ENCODE data around the gene TAAR5.

Gene TAAR5

GRCh38 chr6:132634796-132635195 is 45.3 kb upstream of the TAAR5 start:
- Histone ChIP-seq H3K23ac (ENCODE audit: low read depth, low read length, poor library complexity) (no peak overlapping the region), H3K14ac (ENCODE audit: low read length) (no peak overlapping the region), H3K9me3 (replicated peaks in 1 of 2; ENCODE audit: control insufficient read depth in 2 of 2, insufficient read depth in 1 of 2, low read depth in 1 of 2, low read length in 2 of 2) (no peaks in the 10 kb centered on the region), H2BK12ac (ENCODE audit: low read length) (peak overlapping the region; percentile 35), H3K4ac (ENCODE audit: low read length) (no peak overlapping the region), H3K36me3 (replicated peaks in 1 of 2; ENCODE audit: control insufficient read depth in 2 of 2, insufficient read depth in 2 of 2, low read length in 2 of 2) (no peaks in the 10 kb centered on the region), H4K8ac (ENCODE audit: low read depth, low read length) (no peak overlapping the region), H3K27me3 (ENCODE audit: control insufficient read depth in 3 of 3, insufficient read depth in 3 of 3, low read depth in 1 of 3, low read length in 3 of 3) (no peaks in the 10 kb centered on the region), H3K4me3 (ENCODE audit: low read length in 2 of 2) (no peak overlapping the region), H3K4me1 (ENCODE audit: control insufficient read depth in 2 of 2, insufficient read depth in 1 of 2, low read depth in 1 of 2, low read length in 2 of 2) (no peaks in the 10 kb centered on the region), H3K4me2 (ENCODE audit: insufficient read depth, low read length, poor library complexity, severe bottlenecking) (no peak overlapping the region), H2AK5ac (ENCODE audit: low read depth, low read length) (no peak overlapping the region), H3K79me1 (ENCODE audit: low read depth, low read length) (no peaks in the 10 kb centered on the region), H4K91ac (ENCODE audit: low read depth, low read length, poor library complexity) (no peak overlapping the region), H2BK5ac (ENCODE audit: low read length) (no peak overlapping the region), H2AFZ (ENCODE audit: low read length) (no peak overlapping the region), H3K18ac (ENCODE audit: low read length) (no peak overlapping the region), H2BK120ac (ENCODE audit: low read depth, low read length) (no peak overlapping the region), H3K27ac (replicated peaks; ENCODE audit: low read length) (no peak overlapping the region), H3K9ac (ENCODE audit: low read depth, low read length, poor library complexity) (no peak overlapping the region), H2BK15ac (ENCODE audit: low read length) (no peak overlapping the region)
- no CpG with 5 or more reads among the region's 4 CpGs for WGBS, 2 donors (ENCODE audit: extremely low coverage in 2 of 2, insufficient read length in 2 of 2, insufficient replicate concordance in 1 of 2)
- DNase-seq (ENCODE audit: low spot score): no peak

GRCh38 chr6:132633362-132633761 is 43.8 kb upstream of the TAAR5 start:
- H3K27me3 ChIP-seq (ENCODE audit: control insufficient read depth in 3 of 3, insufficient read depth in 3 of 3, low read depth in 1 of 3, low read length in 3 of 3): no peaks in the 10 kb centered on the region
- no peak overlapping the region for H2BK12ac ChIP-seq (ENCODE audit: low read length)
- H3K4me1 ChIP-seq (ENCODE audit: control insufficient read depth in 2 of 2, insufficient read depth in 1 of 2, low read depth in 1 of 2, low read length in 2 of 2): no peaks in the 10 kb centered on the region
- no CpG with 5 or more reads among the region's 2 CpGs for WGBS, 2 donors (ENCODE audit: extremely low coverage in 2 of 2, insufficient read length in 2 of 2, insufficient replicate concordance in 1 of 2)
- H4K91ac ChIP-seq (ENCODE audit: low read depth, low read length, poor library complexity): no peak overlapping the region
- no peaks in the 10 kb centered on the region for H3K9me3 ChIP-seq (replicated peaks in 1 of 2; ENCODE audit: control insufficient read depth in 2 of 2, insufficient read depth in 1 of 2, low read depth in 1 of 2, low read length in 2 of 2)
- no peak overlapping the region for H3K18ac ChIP-seq (ENCODE audit: low read length)
- H3K36me3 ChIP-seq (replicated peaks in 1 of 2; ENCODE audit: control insufficient read depth in 2 of 2, insufficient read depth in 2 of 2, low read length in 2 of 2): no peaks in the 10 kb centered on the region
- no peak overlapping the region for H2AK5ac ChIP-seq (ENCODE audit: low read depth, low read length)
- DNase-seq (ENCODE audit: low spot score): no peak
- H3K4me3 ChIP-seq (ENCODE audit: low read length in 2 of 2): no peak overlapping the region
- no peak overlapping the region for H2BK15ac ChIP-seq (ENCODE audit: low read length)
- H3K27ac ChIP-seq (replicated peaks; ENCODE audit: low read length): no peak overlapping the region
- no peak overlapping the region for H2AFZ ChIP-seq (ENCODE audit: low read length)
- H3K79me1 ChIP-seq (ENCODE audit: low read depth, low read length): no peaks in the 10 kb centered on the region
- no peak overlapping the region for H3K4me2 ChIP-seq (ENCODE audit: insufficient read depth, low read length, poor library complexity, severe bottlenecking)
- H2BK5ac ChIP-seq (ENCODE audit: low read length): no peak overlapping the region
- H3K9ac ChIP-seq (ENCODE audit: low read depth, low read length, poor library complexity): no peak overlapping the region
- no peak overlapping the region for H3K14ac ChIP-seq (ENCODE audit: low read length)
- H2BK120ac ChIP-seq (ENCODE audit: low read depth, low read length): no peak overlapping the region
- no peak overlapping the region for H3K23ac ChIP-seq (ENCODE audit: low read depth, low read length, poor library complexity)
- H3K4ac ChIP-seq (ENCODE audit: low read length): no peak overlapping the region
- H4K8ac ChIP-seq (ENCODE audit: low read depth, low read length): no peak overlapping the region

- no peak within 1 kb of the TSS for H2BK5ac ChIP-seq (ENCODE audit: low read length)
- no peak within 1 kb of the TSS for H3K4me2 ChIP-seq (ENCODE audit: insufficient read depth, low read length, poor library complexity, severe bottlenecking)
- no peak within 1 kb of the TSS for H2AK5ac ChIP-seq (ENCODE audit: low read depth, low read length)
- H3K4me1 ChIP-seq (ENCODE audit: control insufficient read depth in 2 of 2, insufficient read depth in 1 of 2, low read depth in 1 of 2, low read length in 2 of 2): no peaks in the 10 kb centered on the region
- H4K8ac ChIP-seq (ENCODE audit: low read depth, low read length): no peak within 1 kb of the TSS
- no peaks in the 10 kb centered on the region for H3K9me3 ChIP-seq (replicated peaks in 1 of 2; ENCODE audit: control insufficient read depth in 2 of 2, insufficient read depth in 1 of 2, low read depth in 1 of 2, low read length in 2 of 2)
- no peak within 1 kb of the TSS for H3K14ac ChIP-seq (ENCODE audit: low read length)
- H3K4ac ChIP-seq (ENCODE audit: low read length): no peak within 1 kb of the TSS
- no peak within 1 kb of the TSS for H3K4me3 ChIP-seq (ENCODE audit: low read length in 2 of 2)
- no peak within 1 kb of the TSS for H3K27ac ChIP-seq (replicated peaks; ENCODE audit: low read length)
- H3K36me3 ChIP-seq (replicated peaks in 1 of 2; ENCODE audit: control insufficient read depth in 2 of 2, insufficient read depth in 2 of 2, low read length in 2 of 2): no peaks in the 10 kb centered on the region
- no peak within 1 kb of the TSS for H3K23ac ChIP-seq (ENCODE audit: low read depth, low read length, poor library complexity)
- H2BK120ac ChIP-seq (ENCODE audit: low read depth, low read length): no peak within 1 kb of the TSS
- H3K9ac ChIP-seq (ENCODE audit: low read depth, low read length, poor library complexity): no peak within 1 kb of the TSS
- no peak within 1 kb of the TSS for H4K91ac ChIP-seq (ENCODE audit: low read depth, low read length, poor library complexity)
- no peak within 1 kb of the TSS for H2BK12ac ChIP-seq (ENCODE audit: low read length)
- no peaks in the 10 kb centered on the region for H3K27me3 ChIP-seq (ENCODE audit: control insufficient read depth in 3 of 3, insufficient read depth in 3 of 3, low read depth in 1 of 3, low read length in 3 of 3)
- no CpG with 5 or more reads among the region's 6 CpGs for WGBS, 2 donors (ENCODE audit: extremely low coverage in 2 of 2, insufficient read length in 2 of 2, insufficient replicate concordance in 1 of 2)
- H3K79me1 ChIP-seq (ENCODE audit: low read depth, low read length): no peaks in the 10 kb centered on the region
- no peak for DNase-seq (ENCODE audit: low spot score)
- no peak within 1 kb of the TSS for H3K18ac ChIP-seq (ENCODE audit: low read length)
- H2AFZ ChIP-seq (ENCODE audit: low read length): peak within 1 kb of the TSS; percentile 40
- H2BK15ac ChIP-seq (ENCODE audit: low read length): no peak within 1 kb of the TSS
These were observed 34.6 kb upstream of the TAAR5 start, which contains the start of gene TAAR2 for GRCh38 chr6:132624175-132624574. Gene TAAR2, minus strand, starts transcription at chr6:132624275. Its CDS starts 0 bp downstream, at chr6:132624275.

GRCh38 chr6:132623106-132623845 is 33.7 kb upstream of the TAAR5 start:
- peak overlapping the region; percentile 40 for H2AFZ ChIP-seq (ENCODE audit: low read length)
- no peak overlapping the region for H3K23ac ChIP-seq (ENCODE audit: low read depth, low read length, poor library complexity)
- H3K4ac ChIP-seq (ENCODE audit: low read length): no peak overlapping the region
- no peak overlapping the region for H2BK12ac ChIP-seq (ENCODE audit: low read length)
- no peak for DNase-seq (ENCODE audit: low spot score)
- no peak overlapping the region for H4K91ac ChIP-seq (ENCODE audit: low read depth, low read length, poor library complexity)
- no peaks in the 10 kb centered on the region for H3K79me1 ChIP-seq (ENCODE audit: low read depth, low read length)
- H3K9me3 ChIP-seq (replicated peaks in 1 of 2; ENCODE audit: control insufficient read depth in 2 of 2, insufficient read depth in 1 of 2, low read depth in 1 of 2, low read length in 2 of 2): no peaks in the 10 kb centered on the region
- H3K4me1 ChIP-seq (ENCODE audit: control insufficient read depth in 2 of 2, insufficient read depth in 1 of 2, low read depth in 1 of 2, low read length in 2 of 2): no peaks in the 10 kb centered on the region
- H3K4me2 ChIP-seq (ENCODE audit: insufficient read depth, low read length, poor library complexity, severe bottlenecking): no peak overlapping the region
- no peak overlapping the region for H3K4me3 ChIP-seq (ENCODE audit: low read length in 2 of 2)
- no peak overlapping the region for H2BK15ac ChIP-seq (ENCODE audit: low read length)
- no peak overlapping the region for H3K9ac ChIP-seq (ENCODE audit: low read depth, low read length, poor library complexity)
- H4K8ac ChIP-seq (ENCODE audit: low read depth, low read length): no peak overlapping the region
- H3K27me3 ChIP-seq (ENCODE audit: control insufficient read depth in 3 of 3, insufficient read depth in 3 of 3, low read depth in 1 of 3, low read length in 3 of 3): no peaks in the 10 kb centered on the region
- no peaks in the 10 kb centered on the region for H3K36me3 ChIP-seq (replicated peaks in 1 of 2; ENCODE audit: control insufficient read depth in 2 of 2, insufficient read depth in 2 of 2, low read length in 2 of 2)
- no peak overlapping the region for H3K27ac ChIP-seq (replicated peaks; ENCODE audit: low read length)
- no CpG with 5 or more reads among the region's 6 CpGs for WGBS, 2 donors (ENCODE audit: extremely low coverage in 2 of 2, insufficient read length in 2 of 2, insufficient replicate concordance in 1 of 2)
- H2BK120ac ChIP-seq (ENCODE audit: low read depth, low read length): no peak overlapping the region
- H2BK5ac ChIP-seq (ENCODE audit: low read length): no peak overlapping the region
- H3K14ac ChIP-seq (ENCODE audit: low read length): no peak overlapping the region
- H3K18ac ChIP-seq (ENCODE audit: low read length): no peak overlapping the region
- H2AK5ac ChIP-seq (ENCODE audit: low read depth, low read length): no peak overlapping the region
